Glutamatergic neuron (in vitro differentiated cells): ENCODE measurements around the gene NCK2. TPM values are rescaled to one million over a fixed set of nuclear protein-coding genes. Genes with fewer than 3 reads are reported as not detected.
A peak's percentile ranks its signal among the peaks of the same experiment; 100 is the strongest.

Source experiments
- DNase-seq: peaks from one replicate; pipeline ENCODE4 v3.0.0; 2022
- H3K27ac Mint-ChIP-seq: one replicate; pipeline ENCODE4 v1.8.0; 2020; ENCODE audit warnings: mild to moderate bottlenecking, mixed read lengths, inconsistent platforms; ENCODE audit not compliant: unreplicated experiment
- H3K27me3 Mint-ChIP-seq: one replicate; pipeline ENCODE4 v1.8.0; 2020; ENCODE audit warnings: mild to moderate bottlenecking, moderate library complexity, mixed read lengths, inconsistent platforms; ENCODE audit not compliant: unreplicated experiment
- H3K36me3 Mint-ChIP-seq: one replicate; pipeline ENCODE4 v1.8.0; 2020; ENCODE audit warnings: mild to moderate bottlenecking, mixed read lengths, inconsistent platforms; ENCODE audit not compliant: unreplicated experiment
- H3K4me1 Mint-ChIP-seq: one replicate; pipeline ENCODE4 v1.8.0; 2020; ENCODE audit warnings: mild to moderate bottlenecking, low read depth, mixed read lengths, inconsistent platforms; ENCODE audit not compliant: unreplicated experiment
- H3K4me3 Mint-ChIP-seq: one replicate; pipeline ENCODE4 v1.8.0; 2020; ENCODE audit warnings: mild to moderate bottlenecking, mixed read lengths, inconsistent platforms; ENCODE audit not compliant: unreplicated experiment
- H3K9me3 Mint-ChIP-seq: one replicate; pipeline ENCODE4 v1.8.0; 2020; ENCODE audit warnings: mild to moderate bottlenecking, moderate library complexity, mixed read lengths, inconsistent platforms; ENCODE audit not compliant: unreplicated experiment
- CTCF ChIP-seq: fragments of 200-600 bp; sonication (generic); IDR thresholded peaks from one replicate; pipeline ENCODE4 v1.5.0; 2021; ENCODE audit not compliant: partially characterized antibody, unreplicated experiment
- total RNA-seq: library from RNA; stranded (reverse); fragmentation: NEBNext Ultra II Directional; extraction: Animal tissue kit (Norgen Biotek cat#: 25700); gene quantifications from one replicate; pipeline ENCODE4 v1.2.1, GENCODE V29; 2021; ENCODE audit not compliant: unreplicated experiment

NCK2 gene
- total RNA-seq, 1 donor from 2014 or later: 82.4 TPM

- H3K27ac Mint-ChIP-seq: peak overlapping the region; percentile 43
- H3K4me3 Mint-ChIP-seq: peak overlapping the region; percentile 8
- H3K27me3 Mint-ChIP-seq: peaks cover 3% of the 10 kb centered on the region
- peaks cover 53% of the 10 kb centered on the region for H3K4me1 Mint-ChIP-seq
- H3K9me3 Mint-ChIP-seq: peaks cover 4% of the 10 kb centered on the region
- no peak for DNase-seq
- H3K36me3 Mint-ChIP-seq: no peaks in the 10 kb centered on the region
- TF ChIP-seq CTCF: no peak
Observed at GRCh38 chr2:105824446-105824845, 79.7 kb downstream of the NCK2 start.

DNA sequence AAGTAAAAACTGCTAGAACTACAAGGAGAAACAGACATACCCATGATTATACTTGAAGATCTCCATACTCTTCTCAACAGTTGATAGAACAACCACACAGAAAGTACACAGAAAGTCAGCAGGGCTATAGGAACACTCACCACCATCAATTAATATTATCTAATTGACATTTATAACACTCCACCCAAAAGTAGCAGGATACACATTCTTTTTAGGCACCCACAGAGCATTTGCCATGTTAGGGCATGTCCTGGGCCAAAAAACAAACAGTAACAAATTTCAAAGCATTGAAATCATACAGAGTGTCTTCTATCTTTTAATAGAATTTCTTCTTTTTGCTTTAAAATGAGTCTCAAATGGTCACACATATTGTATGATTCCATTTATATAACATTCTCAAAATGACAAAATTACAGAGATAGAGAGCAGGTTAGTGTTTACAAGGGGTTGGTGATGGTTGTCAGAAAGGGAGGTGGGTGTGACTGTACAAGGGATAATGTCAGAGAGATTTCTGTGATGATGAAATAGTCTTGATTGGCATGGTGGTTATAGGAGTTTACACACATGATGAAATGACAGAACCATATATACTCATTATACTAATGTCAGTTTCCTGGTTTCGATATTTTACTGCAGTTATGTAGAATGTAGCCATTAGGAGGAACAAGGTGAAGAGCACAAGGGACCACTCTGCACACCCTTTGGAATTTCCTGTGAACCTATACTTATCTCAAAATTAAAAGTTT is 82.8 kb downstream of the NCK2 start:
- no peak for DNase-seq
- Mint-ChIP-seq H3K36me3 (peaks cover 7% of the 10 kb centered on the region), H3K27me3 (peaks cover 3% of the 10 kb centered on the region), H3K27ac (no peak overlapping the region), H3K4me1 (peaks cover 28% of the 10 kb centered on the region), H3K4me3 (no peak overlapping the region), H3K9me3 (peaks cover 5% of the 10 kb centered on the region)
- no peak for TF ChIP-seq CTCF

GRCh38 chr2:105828558-105828957 is 83.8 kb downstream of the NCK2 start:
- no peak overlapping the region for H3K4me3 Mint-ChIP-seq
- TF ChIP-seq CTCF: no peak
- no peak overlapping the region for H3K27ac Mint-ChIP-seq
- peaks cover 20% of the 10 kb centered on the region for H3K4me1 Mint-ChIP-seq
- DNase-seq: no peak
- H3K27me3 Mint-ChIP-seq: peaks cover 3% of the 10 kb centered on the region
- H3K9me3 Mint-ChIP-seq: peaks cover 5% of the 10 kb centered on the region
- H3K36me3 Mint-ChIP-seq: peaks cover 10% of the 10 kb centered on the region

DNA sequence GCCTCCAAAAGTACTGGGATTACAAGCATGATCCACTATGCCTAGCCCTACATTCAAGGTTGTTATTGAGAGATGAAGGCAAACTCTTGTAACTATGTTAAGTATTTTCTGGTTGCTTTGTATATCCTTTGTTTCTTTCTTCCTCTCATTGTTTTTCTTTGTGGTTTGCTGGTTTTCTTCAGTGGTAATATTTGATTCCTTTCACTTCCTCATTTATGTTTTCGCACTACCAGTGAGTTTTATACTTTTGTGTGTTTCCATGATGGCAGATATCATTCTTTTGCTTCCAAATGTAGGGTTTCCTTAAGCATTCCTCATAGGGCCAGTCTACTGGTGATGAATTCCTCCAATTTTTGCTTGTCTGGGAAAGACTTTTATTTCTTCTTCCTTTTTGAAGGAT is 90.2 kb downstream of the NCK2 start:
- Mint-ChIP-seq H3K9me3 (peaks cover 11% of the 10 kb centered on the region), H3K36me3 (peaks cover 24% of the 10 kb centered on the region), H3K27ac (no peak overlapping the region), H3K4me1 (peaks cover 25% of the 10 kb centered on the region), H3K27me3 (peaks cover 2% of the 10 kb centered on the region), H3K4me3 (no peak overlapping the region)
- no peak for TF ChIP-seq CTCF
- no peak for DNase-seq

- TF ChIP-seq CTCF: no peak
- Mint-ChIP-seq H3K27me3 (peaks cover 2% of the 10 kb centered on the region), H3K4me1 (peaks cover 37% of the 10 kb centered on the region), H3K4me3 (no peak overlapping the region), H3K27ac (peak overlapping the region; percentile 45), H3K9me3 (peaks cover 12% of the 10 kb centered on the region), H3K36me3 (peaks cover 23% of the 10 kb centered on the region)
- DNase-seq: no peak
Observed at GRCh38 chr2:105836341-105836740, 91.6 kb downstream of the NCK2 start.
